K562 (cell line): ENCODE data around the gene MYLIP. TPM values are rescaled to one million over a fixed set of nuclear protein-coding genes. Genes with fewer than 3 reads are reported as not detected.

Experiments used
- DNMT1 ChIP-seq: fragments of 450-650 bp; IDR thresholded peaks from 2 replicates; pipeline ENCODE4 v1.6.1; 2016; ENCODE audit warnings: antibody characterized with exemption, mild to moderate bottlenecking
- E2F4 ChIP-seq: sonication (generic); formaldehyde crosslinking; IDR thresholded peaks from 2 replicates; pipeline ENCODE4 v1.8.0; 2022; ENCODE audit warnings: mild to moderate bottlenecking, low read depth, missing genetic modification reagents
- EHMT2 ChIP-seq: fragments of 450-650 bp; IDR thresholded peaks from 2 replicates; pipeline ENCODE4 v1.6.1; 2018; ENCODE audit warnings: antibody characterized with exemption
- ELF2 ChIP-seq: fragments of 250-450 bp; sonication (Bioruptor Pico); IDR thresholded peaks from 2 replicates; pipeline ENCODE4 v1.5.0; 2021; ENCODE audit warnings: mild to moderate bottlenecking
- FOXP4 ChIP-seq: sonication (generic); formaldehyde crosslinking; IDR thresholded peaks from 2 replicates; pipeline ENCODE4 v1.8.0; 2022; ENCODE audit warnings: mild to moderate bottlenecking, missing genetic modification reagents, borderline replicate concordance
- GTF2B ChIP-seq: IDR thresholded peaks from 2 replicates; pipeline ENCODE4 v1.6.1; 2011; ENCODE audit not compliant: insufficient read length; ENCODE audit errors: extremely low read depth
- GTF3C2 ChIP-seq: IDR thresholded peaks from 3 replicates; pipeline ENCODE4 v1.6.1; 2011; ENCODE audit warnings: borderline replicate concordance, mild to moderate bottlenecking, moderate library complexity; ENCODE audit not compliant: insufficient read length; ENCODE audit errors: extremely low read depth
- HDAC6 ChIP-seq: IDR thresholded peaks from 2 replicates; pipeline ENCODE4 v1.6.1; 2012; ENCODE audit warnings: low read depth, mild to moderate bottlenecking, control low read depth, inconsistent platforms, low read length, moderate library complexity
- LEF1 ChIP-seq: fragments of 450-650 bp; IDR thresholded peaks from 2 replicates; pipeline ENCODE4 v1.6.1; 2016; ENCODE audit warnings: mild to moderate bottlenecking
- NCOA2 ChIP-seq, 2 experiments: fragments of 450-650 bp; IDR thresholded peaks; 2 replicates each; pipeline ENCODE4 v1.6.1; 2018; ENCODE audit warnings: mild to moderate bottlenecking in 2 of 2, moderate library complexity in 1 of 2; ENCODE audit not compliant: partially characterized antibody in 2 of 2
- NR1H2 ChIP-seq: sonication (generic); formaldehyde crosslinking; IDR thresholded peaks from 2 replicates; pipeline ENCODE4 v1.4.0; 2020; ENCODE audit warnings: mild to moderate bottlenecking, missing genetic modification reagents
- POLR2A ChIP-seq: fragments of 450-650 bp; conservative IDR thresholded peaks from 2 replicates; pipeline ENCODE4 v1.6.1; 2016
- RBFOX2 ChIP-seq: fragments of 200-400 bp; formaldehyde crosslinking; IDR thresholded peaks from 2 replicates; pipeline ENCODE4 v1.6.1; 2017; ENCODE audit warnings: low read depth, mild to moderate bottlenecking, low read length, moderate library complexity
- RCOR1 ChIP-seq, 2 experiments: IDR thresholded peaks; 2 replicates each; pipeline ENCODE4 v1.6.1; 2012; ENCODE audit warnings: low read depth in 2 of 2, low read length in 2 of 2, borderline replicate concordance in 1 of 2, improper control_type of control experiment in 1 of 2
- SMAD4 ChIP-seq: fragments of 250-450 bp; sonication (Bioruptor Pico); conservative IDR thresholded peaks from 2 replicates; pipeline ENCODE4 v1.8.0; 2021; ENCODE audit warnings: inconsistent platforms, mild to moderate bottlenecking, moderate library complexity
- SOX6 ChIP-seq: fragments of 450-650 bp; IDR thresholded peaks from 2 replicates; pipeline ENCODE4 v1.6.1; 2014; ENCODE audit warnings: mild to moderate bottlenecking
- SRSF1 ChIP-seq: fragments of 200-400 bp; formaldehyde crosslinking; IDR thresholded peaks from 2 replicates; pipeline ENCODE4 v1.6.1; 2017; ENCODE audit warnings: mild to moderate bottlenecking, low read depth, low read length, moderate library complexity
- TBL1XR1 ChIP-seq, 2 experiments: IDR thresholded peaks; 2 replicates each; pipeline ENCODE4 v1.6.1; 2012; ENCODE audit warnings: improper control_type of control experiment in 2 of 2, low read length in 2 of 2, mild to moderate bottlenecking in 1 of 2
- ZFP91 ChIP-seq: sonication (generic); formaldehyde crosslinking; IDR thresholded peaks from 2 replicates; pipeline ENCODE4 v1.8.0; 2022; ENCODE audit warnings: mild to moderate bottlenecking, missing genetic modification reagents
- ZKSCAN8 ChIP-seq: fragments of 200-800 bp; sonication (Bioruptor generic); IDR thresholded peaks from 2 replicates; pipeline ENCODE4 v1.6.1; 2016; ENCODE audit warnings: missing genetic modification characterization, missing compliant biosample characterization
- ZNF384 ChIP-seq: IDR thresholded peaks from 2 replicates; pipeline ENCODE4 v1.6.1; 2012; ENCODE audit warnings: low read depth, low read length, improper control_type of control experiment
- polyA plus RNA-seq, 8 experiments: library from polyadenylated mRNA; depleted of rRNA in 4 of 8; stranded (reverse) in 5 of 8; unstranded in 3 of 8; fragments of >200 nt; fragmentation: Nextera tagmentation in 2 of 8; fragmentation: Illumina TruSeq in 1 of 8; extraction: Ambion mirVana in 2 of 8; extraction: Trizol in 1 of 8; gene quantifications; 2 replicates each; pipeline versions ENCODE4 v1.2.1 to v1.2.3, GENCODE V29; 2011 to 2014; ENCODE audit warnings: inconsistent platforms in 1 of 8, missing spikeins in 1 of 8
- total RNA-seq, 7 experiments: library from RNA; depleted of rRNA in 6 of 7; stranded (reverse); fragments of >200 nt in 6 of 7; fragmentation: Illumina TruSeq in 2 of 7; extraction: Trizol in 2 of 7; gene quantifications; 2 replicates each; pipeline versions ENCODE4 v1.2.1 to v1.2.3, GENCODE V29; 2011 to 2021; ENCODE audit warnings: low replicate concordance in 1 of 7

MYLIP gene
- total and polyA plus RNA-seq, 9 of the 15 experiments (the other 6 are each of a cell fraction or from before 2014, with no cell fraction given), result 10.8 to 43.5 (median 31.5) TPM

- TF ChIP-seq RBFOX2 (peak; percentile 33; the same call in 1 of the 2 replicates), GTF3C2 (no peak), EHMT2 (no peak), SOX6 (peak; percentile 27; the same call in 1 of the 2 replicates), RCOR1 (IDR thresholded peaks at IDR 0.05; ENCODE audit: borderline replicate concordance in 1 of 2, low read depth in 2 of 2, low read length in 2 of 2) (peak in 1 of 2 experiments; percentile 79; a peak in 2 of 4 replicates), LEF1 (peak; percentile 62), HDAC6 (no peak), SMAD4 (CRISPR knock-in tag) (peak; percentile 78; the same call in 1 of the 2 replicates), NCOA2 (IDR thresholded peaks at IDR 0.05; ENCODE audit: partially characterized antibody in 2 of 2) (peak in 1 of 2 experiments; percentile 10), DNMT1 (no peak), FOXP4 (CRISPR knock-in tag) (no peak), POLR2A (peak; percentile 46), NR1H2 (CRISPR knock-in tag) (peak; percentile 100), ZKSCAN8 (0 out of 2 replicates have a peak, but pooled peaks have one; percentile 23), SRSF1 (no peak), ELF2 (CRISPR knock-in tag) (0 out of 2 replicates have a peak, but pooled peaks have one; percentile 15), TBL1XR1 (IDR thresholded peaks at IDR 0.05; ENCODE audit: low read length in 2 of 2) (peak in 1 of 2 experiments; percentile 93; a peak in 2 of 4 replicates), E2F4 (no peak), ZNF384 (peak; percentile 98), ZFP91 (CRISPR knock-in tag) (no peak), GTF2B (no peak)
Observed at GRCh38 chr6:16130932-16131387, 2.1 kb downstream of the MYLIP start (continued).
